IPS-NIHi7 (cell line): ENCODE results near the gene RALGPS1.

Source experiments
- DNase-seq: peaks from one replicate; pipeline ENCODE4 v3.0.0; 2012; ENCODE audit warnings: mixed read lengths; ENCODE audit errors: extremely low spot score

The RALGPS1 gene, protein sequence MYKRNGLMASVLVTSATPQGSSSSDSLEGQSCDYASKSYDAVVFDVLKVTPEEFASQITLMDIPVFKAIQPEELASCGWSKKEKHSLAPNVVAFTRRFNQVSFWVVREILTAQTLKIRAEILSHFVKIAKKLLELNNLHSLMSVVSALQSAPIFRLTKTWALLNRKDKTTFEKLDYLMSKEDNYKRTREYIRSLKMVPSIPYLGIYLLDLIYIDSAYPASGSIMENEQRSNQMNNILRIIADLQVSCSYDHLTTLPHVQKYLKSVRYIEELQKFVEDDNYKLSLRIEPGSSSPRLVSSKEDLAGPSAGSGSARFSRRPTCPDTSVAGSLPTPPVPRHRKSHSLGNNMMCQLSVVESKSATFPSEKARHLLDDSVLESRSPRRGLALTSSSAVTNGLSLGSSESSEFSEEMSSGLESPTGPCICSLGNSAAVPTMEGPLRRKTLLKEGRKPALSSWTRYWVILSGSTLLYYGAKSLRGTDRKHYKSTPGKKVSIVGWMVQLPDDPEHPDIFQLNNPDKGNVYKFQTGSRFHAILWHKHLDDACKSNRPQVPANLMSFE

DNA sequence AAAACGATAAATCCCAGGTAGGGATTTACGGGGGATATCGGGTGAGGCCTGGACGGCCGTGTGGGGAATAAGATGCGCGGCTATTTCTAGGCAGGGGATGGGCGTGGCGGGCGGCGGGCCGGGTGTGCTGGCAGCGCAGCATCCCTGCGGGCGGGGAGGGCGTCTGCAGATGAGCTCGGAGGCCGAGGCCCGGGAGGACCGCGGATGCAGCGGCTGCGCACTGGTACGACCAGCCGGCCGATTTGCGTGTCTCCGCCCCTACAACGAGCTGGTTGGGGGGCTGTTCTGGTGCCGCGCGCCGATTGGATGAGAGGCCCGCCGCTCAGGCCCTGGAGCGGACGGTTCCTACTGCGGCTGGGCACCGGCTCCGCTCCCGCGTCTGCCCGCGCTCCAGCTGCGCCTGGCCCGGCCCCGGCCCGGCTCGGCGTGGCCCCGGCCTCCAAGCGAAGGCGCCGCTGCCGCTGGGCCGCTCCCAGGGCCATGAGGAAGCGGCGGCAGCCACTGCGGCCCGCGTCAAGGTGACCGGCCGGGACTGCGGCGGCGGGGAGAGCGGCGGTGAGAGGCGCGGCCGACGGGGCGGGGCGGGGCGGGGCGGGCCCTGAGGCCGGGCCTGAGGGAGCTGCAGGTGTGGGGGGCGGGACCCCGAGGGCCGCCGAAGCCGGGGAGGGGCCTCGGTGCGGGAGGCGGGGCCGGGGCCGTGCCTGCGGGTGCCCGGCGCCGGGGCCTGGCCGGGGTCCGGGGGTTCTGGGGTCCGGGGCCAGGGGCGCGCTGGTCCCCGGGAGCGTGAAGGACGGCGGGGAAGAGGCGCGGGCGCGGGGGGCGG lies at the start of gene RALGPS1:
TSS of gene RALGPS1 (plus strand) at position 325 of the 823 bp plus-strand sequence. CDS start 47,508 bp downstream, outside the sequence.
- peak; percentile 98 for DNase-seq

DNA sequence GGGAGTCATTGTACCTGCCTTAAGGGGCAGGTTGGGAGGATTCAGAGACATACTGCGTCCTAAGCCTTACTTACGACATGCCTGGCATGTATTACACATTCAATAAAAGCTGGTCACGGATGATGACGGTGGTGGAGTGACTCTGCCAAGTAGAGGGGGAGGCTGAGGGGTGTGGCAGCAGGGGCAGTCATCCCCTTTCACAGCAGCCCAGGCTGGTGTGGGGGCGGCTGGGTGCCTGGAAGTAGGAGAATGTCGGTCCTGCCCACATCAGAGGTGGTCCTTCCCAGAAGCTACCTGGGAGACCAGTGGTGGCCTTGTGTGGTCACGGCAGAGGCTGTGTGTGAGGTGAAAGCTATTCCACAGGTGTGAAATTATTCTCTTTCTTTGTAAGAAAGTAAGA lies 45.2 kb upstream of the RALGPS1 start:
- no peak for DNase-seq

DNA sequence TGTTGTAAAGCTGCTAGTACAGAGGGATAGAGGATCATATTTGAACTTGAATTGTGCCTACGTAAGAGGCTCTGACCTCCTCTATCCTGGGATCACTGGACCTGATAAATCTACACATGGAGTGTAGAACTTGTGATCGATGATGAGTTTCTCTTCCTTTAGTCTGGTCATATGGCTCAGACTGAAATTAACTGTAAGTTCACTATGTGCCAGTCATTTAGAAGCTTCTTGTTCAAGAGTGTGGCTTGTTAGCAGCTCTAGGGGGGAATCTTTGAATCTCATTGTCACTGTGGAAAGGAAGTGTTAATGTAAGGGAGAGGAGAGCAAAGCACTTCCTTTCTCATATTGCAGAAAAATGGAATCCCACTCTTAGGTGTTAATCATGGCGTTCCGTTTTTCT lies 42.1 kb upstream of the RALGPS1 start:
- no peak for DNase-seq

DNA sequence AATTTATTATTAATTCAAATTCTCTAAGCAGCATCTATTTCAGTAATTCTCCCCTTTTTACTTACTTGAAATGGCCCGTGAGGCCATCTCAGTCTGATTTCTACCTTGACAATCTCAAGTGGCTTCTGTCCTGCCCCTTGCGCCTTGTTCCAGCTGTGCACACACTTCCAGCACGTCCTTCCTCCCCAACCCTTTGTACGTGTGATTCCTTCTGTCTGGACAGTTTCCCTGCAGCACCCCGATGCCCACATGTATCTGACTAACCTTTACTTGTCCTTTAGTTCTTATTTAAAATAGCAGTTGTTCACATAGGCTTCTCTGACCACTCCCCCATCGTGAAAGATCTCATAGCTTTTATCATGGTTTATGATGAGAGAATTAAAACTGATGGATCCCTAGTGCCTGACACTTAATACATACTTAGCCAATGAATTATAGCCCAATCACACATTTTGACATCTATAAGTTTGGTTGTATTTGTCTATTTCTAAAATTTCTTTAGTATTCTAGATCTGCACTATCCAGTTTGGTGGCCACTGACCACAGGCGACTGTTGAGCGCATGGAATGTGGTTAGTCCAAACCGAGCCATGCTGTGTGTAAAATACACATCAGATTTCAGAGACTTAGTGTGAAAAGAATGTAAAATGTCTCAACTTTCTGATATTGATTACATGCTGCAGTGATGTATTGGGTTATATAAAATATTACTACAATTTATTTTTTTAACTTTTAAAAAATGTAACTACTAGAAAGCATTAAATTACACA lies 39.9 kb upstream of the RALGPS1 start:
- DNase-seq = no peak

GRCh38 chr9:126875756-126876510 lies 38.6 kb upstream of the RALGPS1 start:
- no peak for DNase-seq

- no peak for DNase-seq
Observed at GRCh38 chr9:126876531-126876930, 38.1 kb upstream of the RALGPS1 start.

DNA sequence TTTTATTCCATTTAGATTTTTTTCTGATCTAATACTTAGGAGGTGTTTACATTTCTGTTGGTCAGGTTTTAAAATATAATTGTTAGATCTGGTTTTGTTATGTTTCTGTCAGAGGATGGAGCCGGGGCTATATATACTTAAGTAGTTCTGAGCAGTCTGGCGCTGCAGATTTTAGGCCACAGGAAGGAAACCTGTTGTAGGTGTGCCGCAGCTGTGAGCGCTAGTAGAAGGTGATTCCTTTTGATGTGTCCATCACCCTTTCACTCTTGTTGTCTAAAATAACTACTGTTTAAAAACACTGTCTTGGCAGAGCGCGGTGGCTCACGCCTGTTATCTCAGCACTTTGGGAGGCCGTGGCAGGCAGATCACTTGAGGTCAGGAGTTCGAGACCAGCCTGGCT lies 37.2 kb upstream of the RALGPS1 start:
- DNase-seq = no peak

GRCh38 chr9:126879288-126879687 lies 35.3 kb upstream of the RALGPS1 start:
- DNase-seq = no peak

DNA sequence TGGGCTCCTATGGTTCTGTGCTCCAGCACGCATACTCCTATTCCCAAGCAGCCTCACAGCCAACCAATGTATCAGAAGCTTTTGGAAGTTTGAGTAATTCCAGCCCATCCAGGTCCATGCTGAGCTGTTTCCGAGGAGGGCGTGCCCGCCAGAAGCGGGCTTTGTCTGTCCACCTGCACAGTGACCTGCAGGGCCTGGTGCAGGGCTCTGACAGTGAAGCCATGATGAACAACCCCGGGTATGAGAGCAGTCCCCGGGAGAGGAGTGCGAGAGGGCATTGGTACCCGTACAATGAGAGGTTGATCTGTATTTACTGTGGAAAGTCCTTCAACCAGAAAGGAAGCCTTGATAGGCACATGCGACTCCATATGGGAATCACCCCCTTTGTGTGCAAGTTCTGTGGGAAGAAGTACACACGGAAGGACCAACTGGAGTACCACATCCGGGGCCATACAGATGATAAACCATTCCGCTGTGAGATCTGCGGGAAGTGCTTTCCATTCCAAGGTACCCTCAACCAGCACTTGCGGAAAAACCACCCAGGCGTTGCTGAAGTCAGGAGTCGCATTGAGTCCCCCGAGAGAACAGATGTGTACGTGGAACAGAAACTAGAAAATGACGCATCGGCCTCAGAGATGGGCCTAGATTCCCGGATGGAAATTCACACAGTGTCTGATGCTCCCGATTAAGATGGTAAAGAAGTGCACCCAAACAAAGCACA lies 34.2 kb upstream of the RALGPS1 start:
- no peak for DNase-seq

DNA sequence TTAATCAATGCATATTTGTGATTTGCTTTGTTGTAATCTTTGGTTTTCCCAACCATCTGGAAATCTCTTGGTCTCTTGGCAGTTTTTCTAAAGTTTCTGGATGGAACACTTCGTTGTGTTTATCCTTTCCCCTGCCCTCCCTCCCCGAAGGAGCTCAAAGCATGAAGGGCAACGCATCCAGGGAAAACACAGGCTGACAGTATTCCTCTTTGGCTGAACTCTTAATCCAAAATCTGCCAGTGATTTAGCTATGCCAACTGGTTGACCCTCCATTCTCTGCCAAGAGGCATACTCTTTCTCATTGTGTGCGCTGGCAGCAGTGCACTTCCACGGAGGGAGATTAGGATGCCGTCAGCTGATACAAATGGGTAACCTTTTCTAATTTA lies 33.6 kb upstream of the RALGPS1 start:
- no peak for DNase-seq

- no peak for DNase-seq
Observed at GRCh38 chr9:126882746-126883145, 31.8 kb upstream of the RALGPS1 start.

DNA sequence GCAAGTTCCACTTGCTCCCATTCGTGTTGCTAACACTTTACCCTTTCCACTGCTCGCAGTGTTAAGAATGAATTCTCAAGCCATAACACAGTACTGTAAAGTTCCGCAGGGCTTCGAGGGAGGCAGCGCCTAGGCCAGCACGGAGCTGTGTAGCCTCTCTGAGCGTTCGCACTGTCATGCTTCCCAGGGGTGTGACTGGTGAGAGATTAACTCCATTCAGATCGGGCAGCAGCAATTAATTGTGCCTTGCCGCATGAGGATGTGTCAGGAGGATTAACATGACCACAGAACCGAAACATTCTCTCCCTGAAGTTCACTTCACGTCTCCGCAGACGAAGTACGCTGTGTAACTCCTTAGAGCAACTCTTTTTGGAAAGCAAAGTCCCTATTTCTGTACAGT lies 30.9 kb upstream of the RALGPS1 start:
- DNase-seq = no peak

DNA sequence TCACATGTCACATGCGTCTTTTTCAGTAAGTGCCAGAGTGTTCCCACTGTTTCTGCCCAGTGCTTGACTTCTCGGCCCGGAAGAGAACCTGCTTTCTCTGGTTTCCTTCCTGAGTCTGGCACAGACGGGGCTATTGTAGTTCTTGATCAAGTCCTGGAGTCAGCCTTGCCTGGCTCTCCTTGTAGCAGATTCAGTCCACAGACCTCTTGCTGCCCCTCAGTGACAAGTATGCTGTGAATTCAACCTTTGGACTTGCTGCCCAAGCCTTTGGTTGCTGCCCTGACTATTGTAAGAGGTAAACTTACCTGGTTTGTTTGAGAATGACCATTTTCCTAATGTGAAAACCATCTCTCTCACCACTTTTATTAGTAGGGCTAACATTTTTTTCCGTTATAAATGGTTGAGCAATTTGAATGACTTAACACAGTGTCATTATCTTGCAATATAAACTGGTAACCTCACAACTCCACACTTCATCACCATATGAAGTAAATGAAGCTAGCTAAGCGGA lies 29.4 kb upstream of the RALGPS1 start:
- no peak for DNase-seq

GRCh38 chr9:126886034-126886822 lies 28.4 kb upstream of the RALGPS1 start:
- DNase-seq = peak; percentile 34

DNA sequence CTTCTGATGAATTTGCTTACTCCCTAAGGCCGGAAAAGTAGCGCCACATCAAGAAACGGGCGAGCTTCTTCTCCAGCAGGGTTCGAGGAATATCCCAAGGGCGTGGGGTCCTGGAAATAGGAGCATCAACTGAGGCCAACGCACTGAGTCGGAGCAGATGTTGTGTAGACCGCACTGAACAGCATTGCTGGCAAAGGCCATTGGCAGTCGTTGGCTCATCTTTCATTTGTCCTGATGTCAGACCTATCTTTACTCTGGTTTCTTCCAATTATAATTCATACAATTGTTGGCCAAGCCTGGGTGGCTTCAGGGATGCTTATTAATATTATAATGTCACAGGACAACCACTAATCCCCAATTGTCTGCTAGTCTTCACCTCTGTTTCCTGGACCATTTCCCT lies 27.7 kb upstream of the RALGPS1 start:
- DNase-seq = no peak

DNA sequence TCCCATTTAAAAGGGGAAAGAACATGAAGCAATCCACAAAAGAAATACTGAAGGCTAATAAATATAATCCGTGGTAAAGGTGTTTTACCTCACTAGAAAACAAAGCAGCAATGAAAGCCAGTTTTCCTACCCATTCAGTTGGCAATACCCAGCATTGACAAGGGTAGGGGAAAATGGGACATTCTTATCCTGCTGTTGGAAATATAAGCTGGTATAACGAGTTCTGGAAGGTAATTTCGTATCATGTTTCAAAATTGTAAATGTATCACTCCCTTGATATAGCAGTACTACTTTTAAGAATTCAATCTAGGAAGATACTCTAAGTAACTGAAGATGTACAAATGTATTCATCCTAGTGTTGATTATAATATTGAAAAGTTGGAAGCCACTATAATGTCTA lies 22.9 kb upstream of the RALGPS1 start:
- DNase-seq = no peak

DNA sequence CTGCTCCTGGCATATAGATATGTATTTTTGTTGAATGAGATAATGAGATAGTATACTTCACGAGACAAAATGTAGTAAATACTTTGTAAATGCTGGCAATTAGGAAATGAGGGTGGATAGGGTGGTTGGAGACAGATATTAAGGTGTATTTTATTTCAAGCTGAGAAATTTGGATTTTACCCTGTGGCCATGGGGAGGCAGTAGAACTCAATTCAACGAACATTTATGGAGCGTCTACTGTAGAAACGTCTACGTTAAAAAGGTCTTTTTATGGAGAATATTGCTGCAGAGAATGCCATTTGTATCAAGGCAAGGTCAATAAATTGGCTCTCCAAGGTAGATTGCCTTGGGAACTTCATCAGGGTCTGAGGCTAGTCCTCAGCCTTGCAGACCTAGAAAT lies 21.5 kb upstream of the RALGPS1 start:
- peak; percentile 33 for DNase-seq

GRCh38 chr9:126894052-126894603 lies 20.5 kb upstream of the RALGPS1 start:
- no peak for DNase-seq

GRCh38 chr9:126902210-126902609 lies 12.4 kb upstream of the RALGPS1 start:
- no peak for DNase-seq
